NT2/D1 (cell line): ENCODE results near the gene TTC13.
A peak's percentile ranks its signal among the peaks of the same experiment; 100 is the strongest.
"Not testable (repeated sequence)": the region's sequence is repeated elsewhere in the genome, so short reads cannot be mapped to it uniquely, and the experiment has no call there.

Experiments used
- DNase-seq: peaks from one replicate; pipeline ENCODE4 v3.0.0-alpha.2; 2011; ENCODE audit warnings: low read depth, low spot score
- H3K27me3 ChIP-seq: 2 replicates; pipeline ENCODE4 v1.6.0; 2011; ENCODE audit warnings: mild to moderate bottlenecking; ENCODE audit not compliant: insufficient read length, insufficient read depth
- H3K36me3 ChIP-seq: 2 replicates; pipeline ENCODE4 v1.6.1; 2011; ENCODE audit warnings: mild to moderate bottlenecking, low read length, mixed read lengths; ENCODE audit not compliant: insufficient read depth, insufficient read length
- H3K4me1 ChIP-seq: 2 replicates; pipeline ENCODE4 v1.5.1; 2011; ENCODE audit not compliant: insufficient read depth, insufficient read length
- H3K4me3 ChIP-seq: 2 replicates; pipeline ENCODE4 v1.5.1; 2011; ENCODE audit warnings: low read depth; ENCODE audit not compliant: insufficient read length
- H3K9ac ChIP-seq: 2 replicates; pipeline ENCODE4 v1.6.0; 2011; ENCODE audit warnings: low read depth; ENCODE audit not compliant: insufficient read length
- H3K9me3 ChIP-seq: 2 replicates; pipeline ENCODE4 v1.5.1; 2011; ENCODE audit warnings: mild to moderate bottlenecking, low read length; ENCODE audit not compliant: insufficient read depth
- SUZ12 ChIP-seq: IDR thresholded peaks from 2 replicates; pipeline ENCODE4 v1.6.1; 2011; ENCODE audit not compliant: insufficient read length, insufficient read depth; ENCODE audit errors: extremely low read depth
- YY1 ChIP-seq: IDR thresholded peaks from 2 replicates; pipeline ENCODE4 v1.6.1; 2011; ENCODE audit not compliant: insufficient read length, insufficient read depth
- ZNF274 ChIP-seq: IDR thresholded peaks from 2 replicates; pipeline ENCODE4 v1.6.1; 2011; ENCODE audit warnings: mild to moderate bottlenecking, low read depth, low read length

Gene TTC13

GRCh38 chr1:230987448-230987847 is 8.8 kb upstream of the TTC13 start:
- Histone ChIP-seq H3K9ac (no peak overlapping the region), H3K9me3 (no peaks in the 10 kb centered on the region), H3K4me1 (peaks cover 8% of the 10 kb centered on the region), H3K27me3 (peaks cover 56% of the 10 kb centered on the region), H3K4me3 (no peak overlapping the region), H3K36me3 (no peaks in the 10 kb centered on the region)
- DNase-seq: no peak
- no peak for TF ChIP-seq ZNF274

- Histone ChIP-seq H3K4me3 (no peak overlapping the region), H3K4me1 (peaks cover 8% of the 10 kb centered on the region), H3K9ac (no peak overlapping the region), H3K36me3 (no peaks in the 10 kb centered on the region), H3K9me3 (no peaks in the 10 kb centered on the region), H3K27me3 (peaks cover 61% of the 10 kb centered on the region)
- TF ChIP-seq ZNF274 (no peak), YY1 (no peak), SUZ12 (no peak)
- DNase-seq: no peak
These were observed 8.3 kb upstream of the TTC13 start for GRCh38 chr1:230986976-230987375.

GRCh38 chr1:230985711-230986110 is 7.0 kb upstream of the TTC13 start:
- no peak for DNase-seq

DNA sequence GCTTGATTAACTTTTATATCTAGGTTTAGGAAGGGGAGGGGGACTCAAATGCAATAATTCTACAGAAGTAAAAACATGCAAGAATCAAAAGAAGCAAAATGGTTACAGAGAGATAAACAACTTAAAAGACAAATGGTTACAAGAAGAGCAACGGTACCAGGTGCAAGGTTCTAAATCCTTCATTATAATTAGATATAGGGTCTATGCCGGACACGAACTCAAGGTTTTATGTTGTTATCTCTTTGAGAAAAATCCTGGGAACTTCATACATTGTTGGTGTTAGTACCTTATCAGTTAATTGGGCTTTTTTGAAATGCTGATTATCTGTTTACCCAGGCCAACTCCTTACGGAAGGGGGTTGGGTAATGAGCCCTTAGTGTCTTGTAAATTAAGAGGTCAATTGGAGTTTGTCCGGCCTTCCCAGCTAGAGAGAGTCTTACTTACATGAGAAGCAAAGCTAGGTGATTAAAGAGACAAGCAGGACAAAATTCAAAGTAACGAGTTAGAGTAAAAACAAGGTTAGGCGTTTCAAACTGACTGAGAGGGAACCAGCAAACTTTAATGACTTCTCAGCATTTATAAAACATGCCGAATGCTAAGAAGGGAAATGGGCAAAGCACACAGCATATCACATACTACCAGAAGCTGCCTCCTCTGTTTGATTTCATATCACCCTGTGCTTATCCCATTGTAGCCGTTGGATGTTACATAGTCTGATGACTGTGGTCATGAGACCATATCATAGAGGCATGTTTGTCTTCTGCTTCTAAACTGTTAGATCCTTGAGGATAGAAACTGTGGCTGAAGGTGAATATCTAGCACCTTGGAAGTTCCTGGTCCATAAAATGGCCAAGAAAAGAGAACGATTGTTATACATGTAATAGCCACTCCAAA is 6.2 kb upstream of the TTC13 start:
- H3K4me1 ChIP-seq, H3K9me3 ChIP-seq, H3K4me3 ChIP-seq, H3K9ac ChIP-seq, H3K36me3 ChIP-seq: not testable (repeated sequence)
- peaks cover 80% of the 10 kb centered on the region for H3K27me3 ChIP-seq
- peak; percentile 90 for DNase-seq

More at GRCh38 chr1:230985711-230986110, 7.0 kb upstream of the TTC13 start:
- Histone ChIP-seq H3K9me3 (no peaks in the 10 kb centered on the region), H3K27me3 (peaks cover 74% of the 10 kb centered on the region), H3K36me3 (no peaks in the 10 kb centered on the region), H3K4me3 (no peak overlapping the region), H3K9ac (no peak overlapping the region), H3K4me1 (peaks cover 8% of the 10 kb centered on the region)
- TF ChIP-seq YY1: no peak
- TF ChIP-seq ZNF274: no peak
- no peak for TF ChIP-seq SUZ12

GRCh38 chr1:230983811-230984210 is 5.2 kb upstream of the TTC13 start:
- Histone ChIP-seq H3K9me3 (no peaks in the 10 kb centered on the region), H3K9ac (no peak overlapping the region), H3K4me3 (no peak overlapping the region), H3K4me1 (peaks cover 8% of the 10 kb centered on the region), H3K27me3 (peaks cover 88% of the 10 kb centered on the region), H3K36me3 (no peaks in the 10 kb centered on the region)
- TF ChIP-seq ZNF274: no peak
- no peak for TF ChIP-seq SUZ12
- TF ChIP-seq YY1: no peak
- DNase-seq: no peak

- H3K36me3 ChIP-seq: no peaks in the 10 kb centered on the region
- TF ChIP-seq ZNF274 (no peak), YY1 (no peak), SUZ12 (no peak)
These were observed 4.0 kb upstream of the TTC13 start for GRCh38 chr1:230982696-230983095.

DNA sequence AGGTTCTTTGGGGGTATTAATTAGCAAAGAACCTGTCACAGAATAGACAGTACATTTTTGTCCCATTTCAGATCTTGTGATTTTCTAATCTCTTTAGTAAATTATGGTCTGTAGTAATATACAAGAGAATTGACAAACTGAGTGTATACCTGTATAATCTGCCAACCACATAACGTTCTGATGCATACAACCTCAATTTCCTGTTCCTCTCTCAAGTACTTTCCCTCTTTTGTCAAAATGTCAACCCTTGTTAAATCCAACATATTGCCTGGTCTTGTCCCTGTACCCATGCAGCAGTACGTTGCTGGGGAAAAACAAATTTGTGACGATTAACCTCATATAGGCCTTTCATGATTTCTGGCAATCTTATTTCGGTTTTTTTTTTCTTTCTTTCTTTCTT is 1.3 kb upstream of the TTC13 start:
- Histone ChIP-seq H3K27me3 (peaks cover 68% of the 10 kb centered on the region), H3K4me3 (no peak overlapping the region), H3K9ac (no peak overlapping the region), H3K9me3 (no peaks in the 10 kb centered on the region), H3K36me3 (peaks cover 9% of the 10 kb centered on the region), H3K4me1 (peaks cover 3% of the 10 kb centered on the region)
- no peak for TF ChIP-seq ZNF274
- no peak for DNase-seq

More at GRCh38 chr1:230982696-230983095, 4.0 kb upstream of the TTC13 start:
- no peak overlapping the region for H3K4me3 ChIP-seq
- H3K9ac ChIP-seq: no peak overlapping the region
- H3K9me3 ChIP-seq: no peaks in the 10 kb centered on the region
- H3K4me1 ChIP-seq: peaks cover 8% of the 10 kb centered on the region
- H3K27me3 ChIP-seq: peaks cover 84% of the 10 kb centered on the region
- DNase-seq: no peak

DNA sequence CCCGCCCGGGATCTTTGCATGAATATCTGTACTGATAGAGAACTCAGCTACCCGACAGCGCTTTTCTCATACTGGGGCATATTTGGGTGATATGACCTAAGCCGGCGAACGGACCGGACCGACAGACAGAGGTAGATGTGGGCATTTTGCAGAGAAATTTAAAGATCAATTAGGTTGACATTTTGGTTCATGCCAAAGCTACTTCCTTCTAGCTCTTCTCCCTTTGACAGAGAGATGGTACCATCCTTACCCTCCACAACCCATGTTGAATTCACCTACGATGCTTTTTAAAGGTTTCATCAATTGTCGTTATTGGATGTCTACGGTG is 692 bp upstream of the TTC13 start:
- H3K27me3 ChIP-seq: peaks cover 67% of the 10 kb centered on the region
- H3K4me3 ChIP-seq: peak overlapping the region; percentile 67
- peaks cover 9% of the 10 kb centered on the region for H3K36me3 ChIP-seq
- H3K9ac ChIP-seq: peak overlapping the region; percentile 63
- peaks cover 3% of the 10 kb centered on the region for H3K4me1 ChIP-seq
- no peaks in the 10 kb centered on the region for H3K9me3 ChIP-seq
- DNase-seq: no peak
- TF ChIP-seq SUZ12 (no peak), YY1 (no peak), ZNF274 (no peak)
